A549 treated with Mapracorat at 1 μM for 4 hours (cell line): ENCODE measurements around the gene IKBIP. TPM values are rescaled to one million over a fixed set of nuclear protein-coding genes. Genes with fewer than 3 reads are reported as not detected.

Experiments used
- total RNA-seq: library from RNA; stranded (reverse); fragments of 200-300 nt; extraction: Qiagen RNA extraction; gene quantifications from 5 replicates; pipeline ENCODE4 v1.2.3, GENCODE V29; 2022

IKBIP gene, protein sequence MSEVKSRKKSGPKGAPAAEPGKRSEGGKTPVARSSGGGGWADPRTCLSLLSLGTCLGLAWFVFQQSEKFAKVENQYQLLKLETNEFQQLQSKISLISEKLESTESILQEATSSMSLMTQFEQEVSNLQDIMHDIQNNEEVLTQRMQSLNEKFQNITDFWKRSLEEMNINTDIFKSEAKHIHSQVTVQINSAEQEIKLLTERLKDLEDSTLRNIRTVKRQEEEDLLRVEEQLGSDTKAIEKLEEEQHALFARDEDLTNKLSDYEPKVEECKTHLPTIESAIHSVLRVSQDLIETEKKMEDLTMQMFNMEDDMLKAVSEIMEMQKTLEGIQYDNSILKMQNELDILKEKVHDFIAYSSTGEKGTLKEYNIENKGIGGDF
- total RNA-seq: 63.0 to 76.1 TPM (median 70.0 TPM) in 5 replicates

DNA sequence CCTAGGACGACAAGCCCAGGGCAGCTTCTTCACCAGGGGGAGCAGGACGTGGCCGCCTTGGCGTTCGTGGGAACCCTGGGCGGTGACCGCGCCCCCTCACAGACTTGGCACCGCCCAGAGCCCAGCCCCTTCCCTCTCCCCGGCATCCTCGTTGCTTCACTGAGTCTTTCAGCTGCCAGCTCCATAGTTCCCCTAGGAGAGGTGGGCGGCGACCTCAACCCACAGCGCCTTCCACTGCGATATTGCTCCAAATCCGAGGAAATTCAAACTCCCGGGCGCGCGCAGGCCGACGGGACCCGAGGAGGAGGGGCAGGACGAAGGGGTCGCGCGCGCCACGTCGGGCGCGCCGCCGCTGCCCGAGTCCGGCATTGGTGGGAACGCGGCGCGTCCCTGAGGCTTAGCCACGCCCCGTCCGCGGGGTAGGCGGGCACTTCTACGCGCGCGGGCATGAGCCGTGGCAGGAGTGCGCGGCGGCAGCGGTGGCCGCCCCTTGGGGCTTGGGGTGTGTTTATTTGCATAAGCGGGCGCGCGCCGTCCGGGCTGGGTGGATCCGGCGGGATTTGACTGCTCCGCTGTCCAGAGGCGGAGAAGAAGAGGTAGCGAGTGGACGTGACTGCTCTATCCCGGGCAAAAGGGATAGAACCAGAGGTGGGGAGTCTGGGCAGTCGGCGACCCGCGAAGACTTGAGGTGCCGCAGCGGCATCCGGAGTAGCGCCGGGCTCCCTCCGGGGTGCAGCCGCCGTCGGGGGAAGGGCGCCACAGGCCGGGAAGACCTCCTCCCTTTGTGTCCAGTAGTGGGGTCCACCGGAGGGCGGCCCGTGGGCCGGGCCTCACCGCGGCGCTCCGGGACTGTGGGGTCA lies at the start of gene IKBIP, which contains the start of gene APAF1:
Gene IKBIP, minus strand, starts transcription at position 77 of the 860 bp plus-strand sequence. CDS start 87 bp downstream, outside the sequence.
Gene APAF1, plus strand, starts transcription at position 579 of the 860 bp plus-strand sequence. CDS start 3,070 bp downstream, outside the sequence.

DNA sequence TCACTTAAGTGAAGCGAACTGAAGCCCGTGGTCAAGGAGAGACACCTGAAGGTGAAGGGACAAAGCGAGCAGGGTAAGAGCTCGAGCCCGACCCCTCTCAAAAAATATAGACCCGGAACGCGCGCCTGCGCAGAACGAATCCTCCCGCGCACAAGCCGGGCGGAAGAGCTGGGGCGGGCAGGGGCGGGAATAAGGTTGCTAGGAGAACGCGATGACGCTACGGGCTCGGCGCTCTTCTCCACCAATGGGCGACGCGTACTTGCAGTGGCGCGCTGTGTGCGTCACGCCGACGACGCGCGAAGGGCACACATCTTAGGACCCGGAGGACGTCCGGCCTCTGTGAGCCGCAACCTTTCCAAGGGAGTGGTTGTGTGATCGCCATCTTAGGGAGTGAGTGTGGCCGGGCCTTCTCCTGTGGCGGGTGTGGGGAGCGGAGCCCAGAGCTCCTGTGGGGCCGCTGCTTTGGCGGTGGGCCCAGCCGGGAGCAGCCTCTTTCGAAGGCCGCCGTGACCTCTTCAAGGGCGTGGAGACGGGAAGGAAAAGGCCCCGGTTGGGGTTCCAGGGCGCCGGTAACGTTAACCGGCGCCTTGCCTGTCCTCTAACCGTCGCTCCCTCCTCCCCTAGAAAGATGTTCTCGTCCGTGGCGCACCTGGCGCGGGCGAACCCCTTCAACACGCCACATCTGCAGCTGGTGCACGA lies 51.1 kb downstream of the IKBIP start, which contains the start of gene SLC25A3:
Gene SLC25A3, plus strand, starts transcription at position 336 of the 699 bp plus-strand sequence. Its CDS starts 293 bp downstream, at position 629.

Other genes with a start within 250 kb of the IKBIP start
- gene TMPO, start 129.2 kb downstream of the IKBIP start, total RNA-seq: 68.5 to 89.8 TPM (median 86.0 TPM) in 5 replicates
- gene SLC25A3, start 51.1 kb downstream of the IKBIP start, total RNA-seq: 727 to 774 TPM (median 759 TPM) in 5 replicates
- 10.0 to 15.6 TPM (median 13.8 TPM) in 5 replicates for gene APAF1, start 502 bp upstream of the IKBIP start, total RNA-seq